HEK293 (cell line): ENCODE results near the gene C6orf47.

ENCODE experiments used
- CTCF ChIA-PET: fragments of 350-600 bp; formaldehyde crosslinking; extraction: SDS; loops from one replicate; lab custom pipeline; 2021; ENCODE audit warnings: antibody characterized with exemption; lab: Yijun Ruan, JAX
- POLR2A ChIA-PET: fragments of 300-600 bp; formaldehyde crosslinking; extraction: SDS; loops from one replicate; lab custom pipeline; 2020; ENCODE audit warnings: antibody characterized with exemption, inconsistent platforms; lab: Yijun Ruan, JAX
- H3K27ac ChIP-seq: fragments of 200-500 bp; sonication (Bioruptor generic); 2 replicates; pipeline ENCODE4 v1.5.1; 2014; ENCODE audit warnings: low read depth, low read length, control low read depth, inconsistent platforms; ENCODE audit errors: extremely low read depth
- H3K36me3 ChIP-seq, 2 experiments: fragments of 200-500 bp in 1 of 2; sonication (Bioruptor generic) in 1 of 2; 1 replicate in 1 of 2; 2 replicates in 1 of 2; pipeline ENCODE4 v1.5.1; 2014 to 2017; ENCODE audit warnings: inconsistent platforms in 2 of 2, low read length in 2 of 2; ENCODE audit not compliant: control insufficient read depth in 2 of 2, insufficient read depth in 1 of 2
- H3K4me1 ChIP-seq: fragments of 200-500 bp; sonication (Bioruptor generic); 2 replicates; pipeline ENCODE4 v1.5.1; 2014; ENCODE audit warnings: mild to moderate bottlenecking, low read length, inconsistent platforms; ENCODE audit not compliant: control insufficient read depth, insufficient read depth
- H3K4me3 ChIP-seq: 2 replicates; pipeline ENCODE4 v1.5.1; 2011; ENCODE audit warnings: low read depth, mild to moderate bottlenecking, control low read depth, low read length, moderate library complexity
- H3K9me3 ChIP-seq: fragments of 200-500 bp; sonication (Bioruptor generic); 2 replicates; pipeline ENCODE4 v1.5.1; 2014; ENCODE audit warnings: low read depth, low read length, inconsistent platforms; ENCODE audit not compliant: control insufficient read depth, insufficient read depth
- ATF2 ChIP-seq: fragments of 450-650 bp; formaldehyde crosslinking; IDR thresholded peaks from 2 replicates; pipeline ENCODE4 v1.5.1; 2016; ENCODE audit warnings: missing biosample characterization, missing genetic modification characterization, low read depth
- GLI4 ChIP-seq: fragments of 450-650 bp; formaldehyde crosslinking; IDR thresholded peaks from 2 replicates; pipeline ENCODE4 v1.5.1; 2016; ENCODE audit warnings: missing biosample characterization, missing genetic modification characterization
- GLIS2 ChIP-seq: fragments of 450-650 bp; formaldehyde crosslinking; IDR thresholded peaks from 2 replicates; pipeline ENCODE4 v1.5.1; 2016; ENCODE audit warnings: missing biosample characterization, missing genetic modification characterization
- HIC1 ChIP-seq: fragments of 450-650 bp; formaldehyde crosslinking; IDR thresholded peaks from 2 replicates; pipeline ENCODE4 v1.5.1; 2016; ENCODE audit warnings: missing biosample characterization, missing genetic modification characterization
- KLF9 ChIP-seq: fragments of 450-650 bp; formaldehyde crosslinking; IDR thresholded peaks from 2 replicates; pipeline ENCODE4 v1.5.1; 2016; ENCODE audit warnings: missing biosample characterization, missing genetic modification characterization, low read depth
- RBAK ChIP-seq: fragments of 450-650 bp; formaldehyde crosslinking; IDR thresholded peaks from 2 replicates; pipeline ENCODE4 v1.5.1; 2016; ENCODE audit warnings: missing biosample characterization, missing genetic modification characterization
- SCRT1 ChIP-seq: fragments of 450-650 bp; formaldehyde crosslinking; IDR thresholded peaks from 2 replicates; pipeline ENCODE4 v1.5.1; 2016; ENCODE audit warnings: missing biosample characterization, missing genetic modification characterization, borderline replicate concordance
- SCRT2 ChIP-seq: fragments of 450-650 bp; formaldehyde crosslinking; IDR thresholded peaks from 2 replicates; pipeline ENCODE4 v1.5.1; 2016; ENCODE audit warnings: missing biosample characterization, missing genetic modification characterization
- SP2 ChIP-seq: fragments of 450-650 bp; formaldehyde crosslinking; IDR thresholded peaks from 2 replicates; pipeline ENCODE4 v1.5.1; 2016; ENCODE audit warnings: missing biosample characterization, missing genetic modification characterization
- ZEB2 ChIP-seq: fragments of 450-650 bp; formaldehyde crosslinking; IDR thresholded peaks from 2 replicates; pipeline ENCODE4 v1.5.1; 2016; ENCODE audit warnings: missing biosample characterization, missing genetic modification characterization
- ZNF112 ChIP-seq: fragments of 450-650 bp; formaldehyde crosslinking; IDR thresholded peaks from 2 replicates; pipeline ENCODE4 v1.5.0; 2017; ENCODE audit warnings: missing biosample characterization, missing genetic modification characterization
- ZNF239 ChIP-seq: fragments of 450-650 bp; formaldehyde crosslinking; IDR thresholded peaks from 2 replicates; pipeline ENCODE4 v1.5.1; 2016; ENCODE audit warnings: missing biosample characterization, missing genetic modification characterization
- ZNF24 ChIP-seq: fragments of 450-650 bp; formaldehyde crosslinking; IDR thresholded peaks from 2 replicates; pipeline ENCODE4 v1.5.1; 2016; ENCODE audit warnings: missing biosample characterization, missing genetic modification characterization
- ZNF426 ChIP-seq: fragments of 450-650 bp; formaldehyde crosslinking; IDR thresholded peaks from 2 replicates; pipeline ENCODE4 v1.5.1; 2017; ENCODE audit warnings: missing biosample characterization, missing genetic modification characterization, mild to moderate bottlenecking, inconsistent platforms, moderate library complexity
- ZNF449 ChIP-seq: fragments of 450-650 bp; formaldehyde crosslinking; IDR thresholded peaks from 2 replicates; pipeline ENCODE4 v1.5.1; 2017; ENCODE audit warnings: missing biosample characterization, mild to moderate bottlenecking, missing genetic modification characterization, moderate library complexity
- ZNF473 ChIP-seq: fragments of 450-650 bp; formaldehyde crosslinking; IDR thresholded peaks from 2 replicates; pipeline ENCODE4 v1.5.1; 2017; ENCODE audit warnings: missing biosample characterization, missing genetic modification characterization
- ZNF596 ChIP-seq: fragments of 450-650 bp; IDR thresholded peaks from 2 replicates; pipeline ENCODE4 v1.5.0; 2018; ENCODE audit warnings: missing biosample characterization, mild to moderate bottlenecking, missing genetic modification characterization, moderate library complexity
- ZNF670 ChIP-seq: fragments of 450-650 bp; formaldehyde crosslinking; IDR thresholded peaks from 2 replicates; pipeline ENCODE4 v1.5.1; 2016; ENCODE audit warnings: missing biosample characterization, missing genetic modification characterization, low read depth
- ZNF768 ChIP-seq: fragments of 450-650 bp; formaldehyde crosslinking; IDR thresholded peaks from 2 replicates; pipeline ENCODE4 v1.5.1; 2018; ENCODE audit warnings: missing biosample characterization, mild to moderate bottlenecking, missing genetic modification characterization
- TF ChIP-seq, protein P1 (sequence below): fragments of 450-650 bp; formaldehyde crosslinking; IDR thresholded peaks from 2 replicates; pipeline ENCODE4 v1.5.1; 2016; ENCODE audit warnings: missing biosample characterization, missing genetic modification characterization
- TF ChIP-seq, protein P2 (sequence below): fragments of 450-650 bp; formaldehyde crosslinking; IDR thresholded peaks from 2 replicates; pipeline ENCODE4 v1.5.1; 2016; ENCODE audit warnings: missing biosample characterization, missing genetic modification characterization
- TF ChIP-seq, protein P3 (sequence below): fragments of 450-650 bp; formaldehyde crosslinking; IDR thresholded peaks from 2 replicates; pipeline ENCODE4 v1.5.1; 2016; ENCODE audit warnings: missing biosample characterization, missing genetic modification characterization, borderline replicate concordance

Gene C6orf47

DNA sequence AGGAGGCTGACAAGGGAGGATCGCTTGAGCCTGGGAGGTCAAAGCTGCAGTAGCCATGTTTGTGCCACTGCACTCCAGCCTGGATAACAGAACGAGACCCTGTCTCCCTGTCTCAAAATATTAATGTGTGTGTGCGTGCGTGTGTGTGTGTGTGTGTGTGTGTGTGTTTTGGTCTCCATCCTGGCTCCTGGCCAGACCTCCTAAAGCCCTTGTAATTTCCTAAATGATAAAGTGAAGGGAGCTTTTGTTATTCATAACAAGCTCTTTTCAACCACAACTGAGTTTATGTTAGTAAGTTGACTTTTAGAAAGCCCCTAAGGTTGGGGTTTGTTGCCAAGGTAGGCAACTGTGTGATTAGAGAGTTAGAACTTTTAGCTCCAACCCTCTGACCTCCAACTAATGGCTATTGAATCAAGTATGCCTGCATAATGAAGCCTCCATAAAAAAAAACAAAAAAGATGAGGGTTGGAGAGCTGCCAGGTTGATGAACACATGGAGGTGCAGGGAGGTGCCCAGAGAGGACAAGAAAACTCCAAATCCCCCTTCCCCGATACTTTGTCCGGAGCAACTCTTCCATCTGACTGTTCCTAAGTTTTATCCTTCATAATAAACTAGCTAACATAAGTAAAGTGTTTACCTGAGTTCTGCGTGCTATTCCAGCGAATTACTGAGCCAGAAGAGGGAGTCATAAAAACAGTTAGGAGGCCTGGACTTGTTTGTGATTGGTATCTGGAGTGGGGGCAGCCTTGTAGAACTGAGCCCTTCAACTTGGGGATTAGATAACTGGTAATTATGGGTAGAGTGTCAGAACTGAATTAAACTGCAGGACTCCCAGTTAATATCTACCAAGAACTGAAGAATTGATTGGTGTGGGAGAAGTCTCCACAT, 50.8 kb downstream of the C6orf47 start:
- H3K27ac ChIP-seq: peak overlapping the region; percentile 11
- H3K9me3 ChIP-seq: no peaks in the 10 kb centered on the region
- ChIA-PET CTCF (interaction anchor here (0.6 to 7.8 kb wide), 10 partner anchors 12 to 480 kb away, joined by 3 to 113 read pairs (median 4); partner anchors contain the start of genes ATP6V1G2 and NCR3), POLR2A (interaction anchor here (0.6 to 1.5 kb wide), 8 partner anchors 13 to 403 kb away, joined by 3 to 5 read pairs (median 4); partner anchors contain the start of gene C6orf47)
- H3K4me1 ChIP-seq: peaks cover 7% of the 10 kb centered on the region; the same call in 1 of the 2 replicates
- no peaks in the 10 kb centered on the region for H3K36me3 ChIP-seq
- no peak overlapping the region for H3K4me3 ChIP-seq
- TF ChIP-seq ZNF449 (tag by site-specific recombination): no peak
- no peak for TF ChIP-seq HIC1
- no peak for TF ChIP-seq KLF9 (tag by site-specific recombination)
- 0 out of 2 replicates have a peak, but pooled peaks have one; percentile 11 for TF ChIP-seq ZEB2 (tag by site-specific recombination)
- TF ChIP-seq, protein P1, sequence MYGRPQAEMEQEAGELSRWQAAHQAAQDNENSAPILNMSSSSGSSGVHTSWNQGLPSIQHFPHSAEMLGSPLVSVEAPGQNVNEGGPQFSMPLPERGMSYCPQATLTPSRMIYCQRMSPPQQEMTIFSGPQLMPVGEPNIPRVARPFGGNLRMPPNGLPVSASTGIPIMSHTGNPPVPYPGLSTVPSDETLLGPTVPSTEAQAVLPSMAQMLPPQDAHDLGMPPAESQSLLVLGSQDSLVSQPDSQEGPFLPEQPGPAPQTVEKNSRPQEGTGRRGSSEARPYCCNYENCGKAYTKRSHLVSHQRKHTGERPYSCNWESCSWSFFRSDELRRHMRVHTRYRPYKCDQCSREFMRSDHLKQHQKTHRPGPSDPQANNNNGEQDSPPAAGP: no peak
- TF ChIP-seq SCRT1 (tag by site-specific recombination): no peak
- TF ChIP-seq ZNF112: no peak
- TF ChIP-seq SCRT2 (tag by site-specific recombination): no peak
- TF ChIP-seq, protein P2, sequence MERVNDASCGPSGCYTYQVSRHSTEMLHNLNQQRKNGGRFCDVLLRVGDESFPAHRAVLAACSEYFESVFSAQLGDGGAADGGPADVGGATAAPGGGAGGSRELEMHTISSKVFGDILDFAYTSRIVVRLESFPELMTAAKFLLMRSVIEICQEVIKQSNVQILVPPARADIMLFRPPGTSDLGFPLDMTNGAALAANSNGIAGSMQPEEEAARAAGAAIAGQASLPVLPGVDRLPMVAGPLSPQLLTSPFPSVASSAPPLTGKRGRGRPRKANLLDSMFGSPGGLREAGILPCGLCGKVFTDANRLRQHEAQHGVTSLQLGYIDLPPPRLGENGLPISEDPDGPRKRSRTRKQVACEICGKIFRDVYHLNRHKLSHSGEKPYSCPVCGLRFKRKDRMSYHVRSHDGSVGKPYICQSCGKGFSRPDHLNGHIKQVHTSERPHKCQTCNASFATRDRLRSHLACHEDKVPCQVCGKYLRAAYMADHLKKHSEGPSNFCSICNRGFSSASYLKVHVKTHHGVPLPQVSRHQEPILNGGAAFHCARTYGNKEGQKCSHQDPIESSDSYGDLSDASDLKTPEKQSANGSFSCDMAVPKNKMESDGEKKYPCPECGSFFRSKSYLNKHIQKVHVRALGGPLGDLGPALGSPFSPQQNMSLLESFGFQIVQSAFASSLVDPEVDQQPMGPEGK (tag by site-specific recombination): no peak; the same call in 1 of the 2 replicates
- no peak for TF ChIP-seq ZNF24
- no peak for TF ChIP-seq ZNF473 (tag by site-specific recombination)
- TF ChIP-seq ZNF596 (tag by site-specific recombination): no peak
- no peak for TF ChIP-seq GLIS2 (tag by site-specific recombination)
- no peak for TF ChIP-seq ATF2 (tag by site-specific recombination)
- TF ChIP-seq, protein P3, sequence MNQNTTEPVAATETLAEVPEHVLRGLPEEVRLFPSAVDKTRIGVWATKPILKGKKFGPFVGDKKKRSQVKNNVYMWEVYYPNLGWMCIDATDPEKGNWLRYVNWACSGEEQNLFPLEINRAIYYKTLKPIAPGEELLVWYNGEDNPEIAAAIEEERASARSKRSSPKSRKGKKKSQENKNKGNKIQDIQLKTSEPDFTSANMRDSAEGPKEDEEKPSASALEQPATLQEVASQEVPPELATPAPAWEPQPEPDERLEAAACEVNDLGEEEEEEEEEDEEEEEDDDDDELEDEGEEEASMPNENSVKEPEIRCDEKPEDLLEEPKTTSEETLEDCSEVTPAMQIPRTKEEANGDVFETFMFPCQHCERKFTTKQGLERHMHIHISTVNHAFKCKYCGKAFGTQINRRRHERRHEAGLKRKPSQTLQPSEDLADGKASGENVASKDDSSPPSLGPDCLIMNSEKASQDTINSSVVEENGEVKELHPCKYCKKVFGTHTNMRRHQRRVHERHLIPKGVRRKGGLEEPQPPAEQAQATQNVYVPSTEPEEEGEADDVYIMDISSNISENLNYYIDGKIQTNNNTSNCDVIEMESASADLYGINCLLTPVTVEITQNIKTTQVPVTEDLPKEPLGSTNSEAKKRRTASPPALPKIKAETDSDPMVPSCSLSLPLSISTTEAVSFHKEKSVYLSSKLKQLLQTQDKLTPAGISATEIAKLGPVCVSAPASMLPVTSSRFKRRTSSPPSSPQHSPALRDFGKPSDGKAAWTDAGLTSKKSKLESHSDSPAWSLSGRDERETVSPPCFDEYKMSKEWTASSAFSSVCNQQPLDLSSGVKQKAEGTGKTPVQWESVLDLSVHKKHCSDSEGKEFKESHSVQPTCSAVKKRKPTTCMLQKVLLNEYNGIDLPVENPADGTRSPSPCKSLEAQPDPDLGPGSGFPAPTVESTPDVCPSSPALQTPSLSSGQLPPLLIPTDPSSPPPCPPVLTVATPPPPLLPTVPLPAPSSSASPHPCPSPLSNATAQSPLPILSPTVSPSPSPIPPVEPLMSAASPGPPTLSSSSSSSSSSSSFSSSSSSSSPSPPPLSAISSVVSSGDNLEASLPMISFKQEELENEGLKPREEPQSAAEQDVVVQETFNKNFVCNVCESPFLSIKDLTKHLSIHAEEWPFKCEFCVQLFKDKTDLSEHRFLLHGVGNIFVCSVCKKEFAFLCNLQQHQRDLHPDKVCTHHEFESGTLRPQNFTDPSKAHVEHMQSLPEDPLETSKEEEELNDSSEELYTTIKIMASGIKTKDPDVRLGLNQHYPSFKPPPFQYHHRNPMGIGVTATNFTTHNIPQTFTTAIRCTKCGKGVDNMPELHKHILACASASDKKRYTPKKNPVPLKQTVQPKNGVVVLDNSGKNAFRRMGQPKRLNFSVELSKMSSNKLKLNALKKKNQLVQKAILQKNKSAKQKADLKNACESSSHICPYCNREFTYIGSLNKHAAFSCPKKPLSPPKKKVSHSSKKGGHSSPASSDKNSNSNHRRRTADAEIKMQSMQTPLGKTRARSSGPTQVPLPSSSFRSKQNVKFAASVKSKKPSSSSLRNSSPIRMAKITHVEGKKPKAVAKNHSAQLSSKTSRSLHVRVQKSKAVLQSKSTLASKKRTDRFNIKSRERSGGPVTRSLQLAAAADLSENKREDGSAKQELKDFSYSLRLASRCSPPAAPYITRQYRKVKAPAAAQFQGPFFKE (tag by site-specific recombination): no peak
- no peak for TF ChIP-seq ZNF670 (tag by site-specific recombination)
- TF ChIP-seq GLI4: no peak
- no peak for TF ChIP-seq ZNF239 (tag by site-specific recombination)
- no peak for TF ChIP-seq ZNF426 (tag by site-specific recombination)
- no peak for TF ChIP-seq SP2 (tag by site-specific recombination)
- TF ChIP-seq RBAK: no peak
- no peak for TF ChIP-seq ZNF768
